Measurements from ENCODE around the gene MROH9.

DNA sequence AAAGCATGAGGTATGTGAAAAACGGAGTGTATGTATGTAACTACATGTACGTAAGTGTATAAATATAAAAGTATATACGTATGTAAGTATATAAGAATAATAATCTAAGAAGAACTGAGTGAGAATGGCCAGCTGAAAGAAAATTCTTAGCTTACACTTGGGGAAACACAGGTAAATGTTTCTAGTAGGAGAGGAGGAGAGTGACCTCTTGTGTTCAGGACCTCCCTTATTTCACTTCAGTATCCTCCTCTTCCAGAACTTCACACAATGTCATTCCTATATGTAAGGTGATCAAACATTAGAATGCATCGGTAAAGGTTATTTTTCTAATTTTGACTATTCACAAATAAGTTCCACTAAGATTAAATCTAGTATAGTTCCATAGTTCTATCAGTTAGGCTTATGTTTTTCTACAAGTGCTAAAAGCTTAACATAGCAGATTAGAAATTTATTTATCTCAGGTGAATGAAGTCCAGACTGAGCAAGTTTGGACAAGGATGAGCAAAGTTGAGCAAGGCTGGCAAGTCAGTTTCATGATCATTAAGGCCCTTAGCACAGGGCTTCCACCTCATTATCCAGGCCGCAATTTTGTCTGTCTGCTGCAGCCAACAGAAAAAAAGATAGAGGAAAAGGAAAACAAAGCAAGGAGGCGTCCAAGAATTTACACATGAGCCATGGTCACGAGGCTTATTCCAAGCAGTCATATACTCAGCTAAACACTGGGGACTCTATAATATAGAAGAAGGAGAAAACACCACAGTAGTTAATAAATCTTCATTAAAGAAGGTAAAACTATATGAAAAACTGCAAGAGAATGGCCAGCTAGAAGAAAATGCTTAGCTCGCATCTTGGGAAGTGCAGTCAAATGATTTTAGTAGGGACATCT lies 7.1 kb upstream of the MROH9 start:
- TF ChIP-seq EP300 (IDR thresholded peaks at IDR 0.05; ENCODE audit: borderline replicate concordance): no peak
- TF ChIP-seq, protein P1, sequence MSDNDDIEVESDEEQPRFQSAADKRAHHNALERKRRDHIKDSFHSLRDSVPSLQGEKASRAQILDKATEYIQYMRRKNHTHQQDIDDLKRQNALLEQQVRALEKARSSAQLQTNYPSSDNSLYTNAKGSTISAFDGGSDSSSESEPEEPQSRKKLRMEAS (IDR thresholded peaks at IDR 0.05): no peak
- no peak for TF ChIP-seq NFIC (IDR thresholded peaks at IDR 0.05)
- no peak for TF ChIP-seq CREB1 (IDR thresholded peaks at IDR 0.05; ENCODE audit: low read depth)
- no peak for TF ChIP-seq TAF1 (IDR thresholded peaks at IDR 0.05; ENCODE audit: low read depth)
- TF ChIP-seq, protein P2, sequence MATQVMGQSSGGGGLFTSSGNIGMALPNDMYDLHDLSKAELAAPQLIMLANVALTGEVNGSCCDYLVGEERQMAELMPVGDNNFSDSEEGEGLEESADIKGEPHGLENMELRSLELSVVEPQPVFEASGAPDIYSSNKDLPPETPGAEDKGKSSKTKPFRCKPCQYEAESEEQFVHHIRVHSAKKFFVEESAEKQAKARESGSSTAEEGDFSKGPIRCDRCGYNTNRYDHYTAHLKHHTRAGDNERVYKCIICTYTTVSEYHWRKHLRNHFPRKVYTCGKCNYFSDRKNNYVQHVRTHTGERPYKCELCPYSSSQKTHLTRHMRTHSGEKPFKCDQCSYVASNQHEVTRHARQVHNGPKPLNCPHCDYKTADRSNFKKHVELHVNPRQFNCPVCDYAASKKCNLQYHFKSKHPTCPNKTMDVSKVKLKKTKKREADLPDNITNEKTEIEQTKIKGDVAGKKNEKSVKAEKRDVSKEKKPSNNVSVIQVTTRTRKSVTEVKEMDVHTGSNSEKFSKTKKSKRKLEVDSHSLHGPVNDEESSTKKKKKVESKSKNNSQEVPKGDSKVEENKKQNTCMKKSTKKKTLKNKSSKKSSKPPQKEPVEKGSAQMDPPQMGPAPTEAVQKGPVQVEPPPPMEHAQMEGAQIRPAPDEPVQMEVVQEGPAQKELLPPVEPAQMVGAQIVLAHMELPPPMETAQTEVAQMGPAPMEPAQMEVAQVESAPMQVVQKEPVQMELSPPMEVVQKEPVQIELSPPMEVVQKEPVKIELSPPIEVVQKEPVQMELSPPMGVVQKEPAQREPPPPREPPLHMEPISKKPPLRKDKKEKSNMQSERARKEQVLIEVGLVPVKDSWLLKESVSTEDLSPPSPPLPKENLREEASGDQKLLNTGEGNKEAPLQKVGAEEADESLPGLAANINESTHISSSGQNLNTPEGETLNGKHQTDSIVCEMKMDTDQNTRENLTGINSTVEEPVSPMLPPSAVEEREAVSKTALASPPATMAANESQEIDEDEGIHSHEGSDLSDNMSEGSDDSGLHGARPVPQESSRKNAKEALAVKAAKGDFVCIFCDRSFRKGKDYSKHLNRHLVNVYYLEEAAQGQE (IDR thresholded peaks at IDR 0.05; ENCODE audit: low read depth): no peak
- TF ChIP-seq CEBPB (IDR thresholded peaks at IDR 0.05): no peak
- no peak for TF ChIP-seq RAD21 (IDR thresholded peaks at IDR 0.05; ENCODE audit: low read depth)
- no peak for TF ChIP-seq ZBTB7A (IDR thresholded peaks at IDR 0.05; ENCODE audit: low read depth)
